OCI-LY1 (cell line): ENCODE data around the gene SFSWAP.

Experiments used
- CTCF ChIP-seq: fragments of 200-600 bp; sonication (generic), shearing (Covaris generic); IDR thresholded peaks from 2 replicates; pipeline ENCODE4 v1.5.1; 2017; ENCODE audit warnings: mild to moderate bottlenecking, antibody characterized with exemption, low read length, moderate library complexity, mixed read lengths
- EZH2 ChIP-seq: fragments of 200-600 bp; sonication (generic), shearing (Covaris generic); IDR thresholded peaks from 2 replicates; pipeline ENCODE4 v1.8.0; 2017; ENCODE audit warnings: borderline replicate concordance, mixed run types, mild to moderate bottlenecking, antibody characterized with exemption, low read length, moderate library complexity, mixed read lengths

- TF ChIP-seq CTCF = no peak
- TF ChIP-seq EZH2 = no peak
These were observed 89.1 kb downstream of the SFSWAP start for GRCh38 chr12:131799828-131800593.
